ENCODE data around the gene NVL.
A peak's percentile ranks its signal among the peaks of the same experiment; 100 is the strongest.

GRCh38 chr1:224329842-224330753, at the start of gene NVL:
- TF ChIP-seq CTCF (IDR thresholded peaks at IDR 0.05) (no peak), POLR2A (IDR thresholded peaks at IDR 0.05; ENCODE audit: low read length) (peak; percentile 38; the same call in 1 of the 2 replicates)

Measured in A549 (cell line).